BJ (cell line): ENCODE measurements around the gene TRPM1. TPM values are rescaled to one million over a fixed set of nuclear protein-coding genes. Genes with fewer than 3 reads are reported as not detected.

Experiments
- CTCF ChIA-PET: fragments of 350-600 bp; formaldehyde crosslinking; extraction: SDS; loops from one replicate; lab custom pipeline; 2021; ENCODE audit warnings: antibody characterized with exemption, inconsistent platforms; lab: Yijun Ruan, JAX
- POLR2A ChIA-PET: fragments of 300-600 bp; sonication (Branson Sonifier 250); formaldehyde crosslinking; extraction: SDS; loops from one replicate; lab custom pipeline; 2021; ENCODE audit warnings: antibody characterized with exemption; lab: Charles Lee
- DNase-seq: peaks from one replicate; pipeline ENCODE4 v3.0.0-alpha.2; 2011; ENCODE audit warnings: low read depth
- H3K27me3 ChIP-seq: 2 replicates; pipeline ENCODE4 v1.6.0; 2011; ENCODE audit warnings: low read length; ENCODE audit not compliant: control insufficient read depth, insufficient read depth
- H3K36me3 ChIP-seq: 2 replicates; pipeline ENCODE4 v1.5.1; 2011; ENCODE audit warnings: low read length; ENCODE audit not compliant: control insufficient read depth, insufficient read depth
- H3K4me3 ChIP-seq: 2 replicates; pipeline ENCODE4 v1.5.1; 2011; ENCODE audit warnings: low read depth, mild to moderate bottlenecking, control low read depth, low read length
- CTCF ChIP-seq: IDR thresholded peaks from 2 replicates; pipeline ENCODE4 v1.5.1; 2011; ENCODE audit warnings: low read depth, mild to moderate bottlenecking, control low read depth, inconsistent platforms, low read length, moderate library complexity; ENCODE audit not compliant: insufficient read depth
- polyA plus RNA-seq: library from polyadenylated mRNA; depleted of rRNA; stranded (reverse); fragments of >200 nt; gene quantifications from 2 replicates; pipeline ENCODE4 v1.2.3, GENCODE V29; 2011

The TRPM1 gene
- polyA plus RNA-seq, 1 experiment, result 0.44 TPM

- TF ChIP-seq CTCF, result no peak
- no peaks in the 10 kb centered on the region for H3K36me3 ChIP-seq
- no peaks in the 10 kb centered on the region for H3K27me3 ChIP-seq
- ChIA-PET CTCF (interaction anchor here (1.2 kb wide), 1 partner anchor 10 kb away, joined by 4 read pairs; no protein-coding TSS in a partner anchor), POLR2A (no interaction called here)
- H3K4me3 ChIP-seq, result no peak overlapping the region
- no peak for DNase-seq
Measured at GRCh38 chr15:31049682-31050615, 51.6 kb downstream of the TRPM1 start.

GRCh38 chr15:31049111-31049510 lies 52.4 kb downstream of the TRPM1 start:
- no peaks in the 10 kb centered on the region for H3K27me3 ChIP-seq
- no peak overlapping the region for H3K4me3 ChIP-seq
- H3K36me3 ChIP-seq, result no peaks in the 10 kb centered on the region
- CTCF ChIA-PET, result interaction anchor here (1.1 to 1.2 kb wide), 2 partner anchors 11 to 13 kb away, joined by 4 read pairs; no protein-coding TSS in a partner anchor
- no peak for TF ChIP-seq CTCF
- POLR2A ChIA-PET, result no interaction called here
- no peak for DNase-seq

GRCh38 chr15:31047437-31047836 lies 54.1 kb downstream of the TRPM1 start:
- no peaks in the 10 kb centered on the region for H3K36me3 ChIP-seq
- no peak overlapping the region for H3K4me3 ChIP-seq
- TF ChIP-seq CTCF, result no peak
- no peaks in the 10 kb centered on the region for H3K27me3 ChIP-seq
- POLR2A ChIA-PET, result no interaction called here
- CTCF ChIA-PET, result no interaction called here
- DNase-seq, result no peak

GRCh38 chr15:31046759-31047359 lies 54.7 kb downstream of the TRPM1 start:
- no peaks in the 10 kb centered on the region for H3K27me3 ChIP-seq
- TF ChIP-seq CTCF, result no peak
- CTCF ChIA-PET, result no interaction called here
- H3K36me3 ChIP-seq, result no peaks in the 10 kb centered on the region
- H3K4me3 ChIP-seq, result no peak overlapping the region
- POLR2A ChIA-PET, result no interaction called here
- DNase-seq, result no peak

- Histone ChIP-seq H3K36me3 (no peaks in the 10 kb centered on the region), H3K4me3 (no peak overlapping the region), H3K27me3 (no peaks in the 10 kb centered on the region)
- CTCF ChIA-PET, result no interaction called here
- DNase-seq, result no peak
- TF ChIP-seq CTCF, result no peak
- POLR2A ChIA-PET, result no interaction called here
Measured at GRCh38 chr15:31045606-31046005, 55.9 kb downstream of the TRPM1 start.
